H1 (cell line): ENCODE data around the gene TEX54. TPM values are rescaled to one million over a fixed set of nuclear protein-coding genes. Genes with fewer than 3 reads are reported as not detected.

Experiments
- BRCA1 ChIP-seq: IDR thresholded peaks from 2 replicates; pipeline ENCODE4 v1.6.1; 2012; ENCODE audit warnings: low read depth, low read length, improper control_type of control experiment
- GABPA ChIP-seq: IDR thresholded peaks from 2 replicates; pipeline ENCODE4 v1.6.1; 2011; ENCODE audit warnings: mild to moderate bottlenecking, low read length, moderate library complexity, borderline replicate concordance; ENCODE audit not compliant: insufficient read depth
- MAX ChIP-seq: IDR thresholded peaks from 2 replicates; pipeline ENCODE4 v1.6.1; 2012; ENCODE audit warnings: inconsistent platforms
- POLR2A ChIP-seq, 2 experiments: IDR thresholded peaks; 1 replicate in 1 of 2; 2 replicates in 1 of 2; pipeline ENCODE4 v1.6.1; 2011; ENCODE audit warnings: low read depth in 2 of 2, low read length in 2 of 2, mild to moderate bottlenecking in 2 of 2; ENCODE audit errors: control extremely low read depth in 1 of 2
- RBBP5 ChIP-seq: IDR thresholded peaks from 2 replicates; pipeline ENCODE4 v1.7.1; 2012; ENCODE audit warnings: low read depth, mild to moderate bottlenecking, inconsistent platforms, low read length, moderate library complexity, borderline replicate concordance
- SP4 ChIP-seq: IDR thresholded peaks from 2 replicates; pipeline ENCODE4 v1.6.1; 2012; ENCODE audit warnings: low read length, inconsistent platforms
- polyA plus RNA-seq, 7 experiments: library from polyadenylated mRNA; depleted of rRNA in 3 of 7; stranded (reverse) in 5 of 7; unstranded in 2 of 7; fragments of >200 nt in 5 of 7; fragments of 200-250 nt in 2 of 7; gene quantifications; 1 replicate in 5 of 7; 2 replicates in 1 of 7; 4 replicates in 1 of 7; pipeline versions ENCODE4 v1.2.1 to v1.2.3, GENCODE V29; 2011 to 2013; ENCODE audit warnings: missing spikeins in 2 of 7, mixed read lengths in 2 of 7
- total RNA-seq: library from RNA; stranded (reverse); fragmentation: NEBNext Ultra II Directional; extraction: Animal tissue kit (Norgen Biotek cat#: 25700); gene quantifications from 2 replicates; pipeline ENCODE4 v1.2.1, GENCODE V29; 2021

The TEX54 gene
- total and polyA plus RNA-seq, 2 of the 8 experiments (the other 6 are each of a cell fraction or from before 2014, with no cell fraction given), result 1.2 TPM; not detected in 1

DNA sequence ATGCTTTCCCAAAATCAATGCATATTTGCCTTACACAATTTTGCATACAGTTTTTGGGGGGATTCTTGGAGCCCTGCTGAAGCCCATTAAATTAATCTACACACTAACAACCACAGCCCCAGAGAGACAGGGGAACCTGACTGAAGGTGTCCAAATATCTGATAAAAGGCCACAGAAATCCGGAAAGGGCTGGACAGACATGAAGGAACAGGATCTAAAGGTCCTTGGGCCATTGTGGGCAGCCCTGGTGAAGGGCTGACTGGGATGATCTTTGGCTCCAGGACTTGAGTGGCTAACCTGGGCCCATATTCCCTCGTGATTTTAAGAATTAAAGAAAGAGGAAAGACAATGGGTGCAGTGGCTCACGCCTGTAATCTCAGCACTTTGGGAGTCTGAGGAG, 13.5 kb upstream of the TEX54 start (continued):
- TF ChIP-seq MAX (no peak), RBBP5 (no peak), SP4 (no peak), BRCA1 (no peak), GABPA (no peak), POLR2A (IDR thresholded peaks at IDR 0.05; ENCODE audit: control extremely low read depth in 1 of 2, low read depth in 2 of 2, low read length in 2 of 2) (no peak)
- TF ChIP-seq, all 59 proteins: peak for 0
